ENCODE measurements around the gene PCBP2.

DNA sequence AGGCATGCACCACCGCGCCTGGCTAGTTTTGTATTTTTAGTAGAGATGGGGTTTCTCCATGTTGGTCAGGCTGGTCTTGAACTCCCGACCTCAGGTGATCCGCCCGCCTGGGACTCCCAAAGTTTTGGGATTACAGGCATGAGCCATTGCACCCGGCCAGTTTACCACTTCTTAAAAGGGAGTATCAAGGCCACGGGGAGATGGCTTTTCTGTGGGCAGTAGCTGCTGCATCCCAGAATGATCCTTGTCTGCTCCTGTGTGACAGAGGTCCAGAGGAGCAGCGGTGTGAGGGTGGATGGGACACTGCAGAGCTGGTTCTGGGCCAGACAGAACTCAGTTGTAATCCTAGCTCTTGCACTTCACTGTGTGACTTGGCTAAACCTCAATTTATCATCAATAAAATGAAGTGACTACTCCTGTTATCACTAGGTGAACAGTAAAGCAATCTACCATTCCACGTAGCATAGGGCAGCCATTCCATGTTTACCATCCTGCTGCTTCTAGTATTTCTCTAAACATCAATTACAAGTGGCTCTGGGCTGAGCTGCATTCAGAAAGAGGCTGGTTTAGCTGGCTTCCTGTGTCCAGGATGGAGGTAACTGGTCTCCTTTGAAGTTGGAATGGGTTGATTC lies 58.4 kb downstream of the PCBP2 start:
- no peak for TF ChIP-seq CTCF (conservative IDR thresholded peaks at IDR 0.05; ENCODE audit: low read depth, low read length)
- TF ChIP-seq CHD1 (IDR thresholded peaks at IDR 0.05; ENCODE audit: low read depth, low read length): no peak

Measured in IMR-90 (cell line).